ENCODE data around the gene PHAF1.

DNA sequence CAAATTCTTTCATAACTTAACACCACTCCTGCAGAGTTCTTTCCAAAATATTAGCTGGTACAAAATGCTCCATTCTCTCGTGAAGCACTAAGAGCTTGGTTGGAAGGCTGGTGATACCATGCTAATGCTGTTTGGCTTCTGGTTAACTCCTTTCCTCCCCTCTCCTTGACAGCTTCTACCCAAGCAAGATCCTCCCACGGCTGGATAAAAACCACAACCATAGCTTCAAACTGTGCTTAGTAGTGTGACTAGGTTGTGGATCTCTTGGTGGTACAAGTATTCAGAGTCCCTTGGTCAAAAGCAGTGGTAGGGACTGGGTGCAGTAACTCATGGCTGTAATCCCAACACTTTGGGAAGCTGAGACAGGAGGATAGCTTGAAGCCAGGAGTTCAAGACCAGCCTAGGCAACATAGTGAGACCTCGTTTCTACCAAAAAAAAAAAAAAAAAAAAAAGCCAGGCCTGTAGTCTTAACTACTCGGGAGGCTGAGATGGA lies 2.3 kb downstream of the PHAF1 start:
- TF ChIP-seq, protein P1, sequence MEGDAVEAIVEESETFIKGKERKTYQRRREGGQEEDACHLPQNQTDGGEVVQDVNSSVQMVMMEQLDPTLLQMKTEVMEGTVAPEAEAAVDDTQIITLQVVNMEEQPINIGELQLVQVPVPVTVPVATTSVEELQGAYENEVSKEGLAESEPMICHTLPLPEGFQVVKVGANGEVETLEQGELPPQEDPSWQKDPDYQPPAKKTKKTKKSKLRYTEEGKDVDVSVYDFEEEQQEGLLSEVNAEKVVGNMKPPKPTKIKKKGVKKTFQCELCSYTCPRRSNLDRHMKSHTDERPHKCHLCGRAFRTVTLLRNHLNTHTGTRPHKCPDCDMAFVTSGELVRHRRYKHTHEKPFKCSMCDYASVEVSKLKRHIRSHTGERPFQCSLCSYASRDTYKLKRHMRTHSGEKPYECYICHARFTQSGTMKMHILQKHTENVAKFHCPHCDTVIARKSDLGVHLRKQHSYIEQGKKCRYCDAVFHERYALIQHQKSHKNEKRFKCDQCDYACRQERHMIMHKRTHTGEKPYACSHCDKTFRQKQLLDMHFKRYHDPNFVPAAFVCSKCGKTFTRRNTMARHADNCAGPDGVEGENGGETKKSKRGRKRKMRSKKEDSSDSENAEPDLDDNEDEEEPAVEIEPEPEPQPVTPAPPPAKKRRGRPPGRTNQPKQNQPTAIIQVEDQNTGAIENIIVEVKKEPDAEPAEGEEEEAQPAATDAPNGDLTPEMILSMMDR (IDR thresholded peaks at IDR 0.05; ENCODE audit: control extremely low read depth in 1 of 3, insufficient read depth in 1 of 3, low read depth in 1 of 3, low read length in 3 of 3), result no peak
- TF ChIP-seq, protein P2, sequence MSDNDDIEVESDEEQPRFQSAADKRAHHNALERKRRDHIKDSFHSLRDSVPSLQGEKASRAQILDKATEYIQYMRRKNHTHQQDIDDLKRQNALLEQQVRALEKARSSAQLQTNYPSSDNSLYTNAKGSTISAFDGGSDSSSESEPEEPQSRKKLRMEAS (IDR thresholded peaks at IDR 0.05), result no peak
- no peak for TF ChIP-seq POLR2A (IDR thresholded peaks at IDR 0.05; ENCODE audit: control extremely low read depth in 1 of 2, low read depth in 2 of 2, low read length in 2 of 2)
- no peak for TF ChIP-seq EZH2 (IDR thresholded peaks at IDR 0.05; ENCODE audit: low read depth, low read length, severe bottlenecking)
- TF ChIP-seq POLR2AphosphoS5 (IDR thresholded peaks at IDR 0.05; ENCODE audit: low read depth, low read length), result no peak
- no peak for TF ChIP-seq CHD1 (IDR thresholded peaks at IDR 0.05; ENCODE audit: low read depth, low read length)
- no peak for TF ChIP-seq TAF1 (IDR thresholded peaks at IDR 0.05; ENCODE audit: low read depth, low read length)
- no peak for TF ChIP-seq GABPA (IDR thresholded peaks at IDR 0.05; ENCODE audit: borderline replicate concordance, insufficient read depth, low read length)
- TF ChIP-seq, protein P3, sequence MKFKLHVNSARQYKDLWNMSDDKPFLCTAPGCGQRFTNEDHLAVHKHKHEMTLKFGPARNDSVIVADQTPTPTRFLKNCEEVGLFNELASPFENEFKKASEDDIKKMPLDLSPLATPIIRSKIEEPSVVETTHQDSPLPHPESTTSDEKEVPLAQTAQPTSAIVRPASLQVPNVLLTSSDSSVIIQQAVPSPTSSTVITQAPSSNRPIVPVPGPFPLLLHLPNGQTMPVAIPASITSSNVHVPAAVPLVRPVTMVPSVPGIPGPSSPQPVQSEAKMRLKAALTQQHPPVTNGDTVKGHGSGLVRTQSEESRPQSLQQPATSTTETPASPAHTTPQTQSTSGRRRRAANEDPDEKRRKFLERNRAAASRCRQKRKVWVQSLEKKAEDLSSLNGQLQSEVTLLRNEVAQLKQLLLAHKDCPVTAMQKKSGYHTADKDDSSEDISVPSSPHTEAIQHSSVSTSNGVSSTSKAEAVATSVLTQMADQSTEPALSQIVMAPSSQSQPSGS (IDR thresholded peaks at IDR 0.05; ENCODE audit: low read length), result no peak
- no peak for TF ChIP-seq RNF2 (IDR thresholded peaks at IDR 0.05; ENCODE audit: borderline replicate concordance, low read depth, low read length, missing control alignments, poor library complexity, severe bottlenecking)
- TF ChIP-seq JUND (IDR thresholded peaks at IDR 0.05; ENCODE audit: low read length), result no peak

Data from H1 (cell line).